HEK293T (cell line): ENCODE data around the gene IRAK3.

Source experiments
- BHLHE40 ChIP-seq: fragments of 450-650 bp; IDR thresholded peaks from 2 replicates; pipeline ENCODE4 v1.6.1; 2016; ENCODE audit warnings: mild to moderate bottlenecking, moderate library complexity, borderline replicate concordance
- ELF4 ChIP-seq: fragments of 450-650 bp; IDR thresholded peaks from 2 replicates; pipeline ENCODE4 v1.6.1; 2017; ENCODE audit warnings: antibody characterized with exemption
- FOXK2 ChIP-seq: fragments of 450-650 bp; IDR thresholded peaks from 2 replicates; pipeline ENCODE4 v1.6.1; 2016; ENCODE audit warnings: mild to moderate bottlenecking
- FOXM1 ChIP-seq: fragments of 450-650 bp; IDR thresholded peaks from 2 replicates; pipeline ENCODE4 v1.6.1; 2017; ENCODE audit warnings: mild to moderate bottlenecking, borderline replicate concordance
- HDGF ChIP-seq: fragments of 450-650 bp; IDR thresholded peaks from 2 replicates; pipeline ENCODE4 v1.6.1; 2017; ENCODE audit warnings: antibody characterized with exemption, borderline replicate concordance
- LEF1 ChIP-seq: fragments of 450-650 bp; IDR thresholded peaks from 2 replicates; pipeline ENCODE4 v1.6.1; 2017; ENCODE audit warnings: mild to moderate bottlenecking, borderline replicate concordance
- NFRKB ChIP-seq: fragments of 450-650 bp; IDR thresholded peaks from 2 replicates; pipeline ENCODE4 v1.6.1; 2016; ENCODE audit warnings: mild to moderate bottlenecking, moderate library complexity
- PKNOX1 ChIP-seq: fragments of 450-650 bp; IDR thresholded peaks from 2 replicates; pipeline ENCODE4 v1.6.1; 2016
- SP1 ChIP-seq: fragments of 450-650 bp; IDR thresholded peaks from 2 replicates; pipeline ENCODE4 v1.6.1; 2017
- SUZ12 ChIP-seq: fragments of 450-650 bp; IDR thresholded peaks from 2 replicates; pipeline ENCODE4 v1.6.1; 2016; ENCODE audit warnings: mild to moderate bottlenecking
- TARDBP ChIP-seq: fragments of 450-650 bp; IDR thresholded peaks from 2 replicates; pipeline ENCODE4 v1.6.1; 2016

DNA sequence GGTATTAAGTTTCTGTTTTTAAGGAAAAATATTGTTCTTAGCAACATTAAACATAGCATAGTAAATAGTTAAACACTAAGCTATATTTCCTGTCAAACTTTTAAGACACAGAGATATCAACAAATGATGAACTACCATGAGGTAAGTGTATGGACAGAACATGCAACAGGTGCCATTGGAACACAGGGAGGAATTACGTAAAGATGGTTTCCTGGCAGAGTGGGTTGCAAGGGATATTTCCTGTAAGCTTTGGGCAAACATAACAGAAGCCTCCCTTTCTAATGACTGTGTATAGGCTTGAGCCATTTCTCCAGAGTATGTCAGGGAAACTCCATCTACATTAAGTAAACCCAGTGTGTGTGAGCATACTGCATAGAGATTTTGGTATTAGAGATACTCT, 81.6 kb downstream of the IRAK3 start:
- TF ChIP-seq HDGF (no peak), NFRKB (no peak), ELF4 (no peak), SP1 (no peak), PKNOX1 (no peak), LEF1 (no peak), BHLHE40 (no peak), TARDBP (no peak), FOXM1 (no peak), SUZ12 (no peak), FOXK2 (no peak)
